Nephron progenitor cell (in vitro differentiated cells): ENCODE measurements around the gene EPB41.
A peak's percentile ranks its signal among the peaks of the same experiment; 100 is the strongest.

Experiments used
- DNase-seq: peaks from one replicate; pipeline ENCODE4 v3.0.0; 2021
- H3K27ac Mint-ChIP-seq: 2 replicates; pipeline ENCODE4 v1.8.0; 2021; ENCODE audit warnings: mild to moderate bottlenecking, moderate library complexity, mixed read lengths
- H3K27me3 Mint-ChIP-seq: 2 replicates; pipeline ENCODE4 v1.8.0; 2021; ENCODE audit warnings: mild to moderate bottlenecking, low read depth, mixed read lengths; ENCODE audit not compliant: poor library complexity
- H3K36me3 Mint-ChIP-seq: 2 replicates; pipeline ENCODE4 v1.8.0; 2021; ENCODE audit warnings: low read depth, mixed read lengths
- H3K4me1 Mint-ChIP-seq: 2 replicates; pipeline ENCODE4 v1.8.0; 2021; ENCODE audit warnings: mixed read lengths
- H3K4me3 Mint-ChIP-seq: 2 replicates; pipeline ENCODE4 v1.8.0; 2021; ENCODE audit warnings: mild to moderate bottlenecking, moderate library complexity, mixed read lengths
- H3K9me3 Mint-ChIP-seq: 2 replicates; pipeline ENCODE4 v1.8.0; 2021; ENCODE audit warnings: mild to moderate bottlenecking, moderate library complexity, mixed read lengths
- CTCF ChIP-seq: fragments of 200-600 bp; sonication (generic); IDR thresholded peaks from 2 replicates; pipeline ENCODE4 v1.5.0; 2021; ENCODE audit warnings: antibody characterized with exemption

EPB41 gene

GRCh38 chr1:28894785-28895184, 19.6 kb upstream of the EPB41 start:
- no peak for DNase-seq
- Mint-ChIP-seq H3K27me3 (peaks cover 12% of the 10 kb centered on the region), H3K4me3 (no peak overlapping the region), H3K36me3 (no peaks in the 10 kb centered on the region), H3K27ac (no peak overlapping the region), H3K9me3 (no peaks in the 10 kb centered on the region), H3K4me1 (peaks cover 34% of the 10 kb centered on the region)
- TF ChIP-seq CTCF: no peak

GRCh38 chr1:28895896-28896608, 18.3 kb upstream of the EPB41 start:
- Mint-ChIP-seq H3K4me3 (no peak overlapping the region), H3K9me3 (no peaks in the 10 kb centered on the region), H3K27ac (no peak overlapping the region), H3K36me3 (no peaks in the 10 kb centered on the region), H3K27me3 (peaks cover 12% of the 10 kb centered on the region), H3K4me1 (peaks cover 32% of the 10 kb centered on the region)
- DNase-seq: no peak
- no peak for TF ChIP-seq CTCF

GRCh38 chr1:28896609-28896986, 17.8 kb upstream of the EPB41 start:
- H3K9me3 Mint-ChIP-seq: no peaks in the 10 kb centered on the region
- H3K27me3 Mint-ChIP-seq: peaks cover 13% of the 10 kb centered on the region
- no peak for DNase-seq
- peaks cover 29% of the 10 kb centered on the region for H3K4me1 Mint-ChIP-seq
- no peak overlapping the region for H3K4me3 Mint-ChIP-seq
- no peaks in the 10 kb centered on the region for H3K36me3 Mint-ChIP-seq
- no peak overlapping the region for H3K27ac Mint-ChIP-seq
- no peak for TF ChIP-seq CTCF

GRCh38 chr1:28897789-28898188, 16.6 kb upstream of the EPB41 start:
- Mint-ChIP-seq H3K27me3 (peaks cover 17% of the 10 kb centered on the region), H3K27ac (peak overlapping the region; percentile 50), H3K4me3 (no peak overlapping the region), H3K36me3 (no peaks in the 10 kb centered on the region), H3K4me1 (peaks cover 29% of the 10 kb centered on the region), H3K9me3 (no peaks in the 10 kb centered on the region)
- no peak for DNase-seq
- no peak for TF ChIP-seq CTCF

GRCh38 chr1:28898405-28898881, 15.9 kb upstream of the EPB41 start:
- no peak for DNase-seq

More at GRCh38 chr1:28898405-28898881, 15.9 kb upstream of the EPB41 start:
- H3K4me3 Mint-ChIP-seq: no peak overlapping the region
- peaks cover 1% of the 10 kb centered on the region for H3K9me3 Mint-ChIP-seq
- no peak for TF ChIP-seq CTCF
- peaks cover 18% of the 10 kb centered on the region for H3K27me3 Mint-ChIP-seq
- no peaks in the 10 kb centered on the region for H3K36me3 Mint-ChIP-seq
- H3K4me1 Mint-ChIP-seq: peaks cover 26% of the 10 kb centered on the region
- H3K27ac Mint-ChIP-seq: peak overlapping the region; percentile 55
